HepG2 (cell line): ENCODE results near the gene SLC6A12. TPM values are rescaled to one million over a fixed set of nuclear protein-coding genes. Genes with fewer than 3 reads are reported as not detected.

Experiments used
- ATAC-seq: fragments of 200-7000 bp; cut with Tn5 transposase; 3 replicates; pipeline ENCODE4 v1.9.1; 2020; ENCODE audit warnings: mild to moderate bottlenecking, moderate library complexity
- BruUV-seq: library from RNA; stranded (reverse); fragments of 400-500 nt; replicated peaks from 2 replicates; lab custom pipeline; 2021; lab: Mats Ljungman, UMichigan
- CTCF ChIA-PET: fragments of 300-600 bp; formaldehyde crosslinking; extraction: SDS; loops from one replicate; lab custom pipeline; 2021; ENCODE audit warnings: low total read pairs, inconsistent platforms, low intra/inter-chr PET ratio; lab: Yijun Ruan, JAX
- POLR2A ChIA-PET: fragments of 350-600 bp; sonication (Branson Sonifier 250); formaldehyde crosslinking; loops from one replicate; lab custom pipeline; 2020; ENCODE audit warnings: antibody characterized with exemption, inconsistent platforms; lab: Yijun Ruan, JAX
- DNase-seq: peaks from one replicate; pipeline ENCODE4 v3.0.0-alpha.2; 2015; ENCODE audit warnings: low spot score
- FAIRE-seq: peaks from 3 replicates; lab custom pipeline; 2011; peaks lifted over from hg19 to GRCh38; lab: Jason Lieb, UNC
- H2AFZ ChIP-seq: one replicate; pipeline ENCODE4 v1.6.1; 2011; ENCODE audit warnings: low read length, inconsistent platforms
- H3K27ac ChIP-seq: fragments of 300-600 bp; 3 replicates; pipeline ENCODE4 v1.8.0; 2011; ENCODE audit warnings: mixed run types, mild to moderate bottlenecking, mixed read lengths, low read length, inconsistent platforms; ENCODE audit not compliant: insufficient read depth; ENCODE audit errors: extremely low read length
- H3K27me3 ChIP-seq, 2 experiments: fragments of 200-600 bp in 1 of 2; 2 replicates in 1 of 2; 3 replicates in 1 of 2; pipeline versions ENCODE4 v1.6.0 to v1.8.0; 2011; ENCODE audit warnings: low read length in 2 of 2, mild to moderate bottlenecking in 2 of 2, moderate library complexity in 2 of 2, inconsistent platforms in 1 of 2; ENCODE audit not compliant: insufficient read depth in 2 of 2, control insufficient read depth in 1 of 2
- H3K36me3 ChIP-seq, 2 experiments: fragments of 200-600 bp in 1 of 2; replicated peaks in 1 of 2; 2 replicates in 1 of 2; 3 replicates in 1 of 2; pipeline versions ENCODE4 v1.5.1 to v1.8.0; 2011; ENCODE audit warnings: low read length in 2 of 2, inconsistent platforms in 1 of 2; ENCODE audit not compliant: insufficient read depth in 2 of 2, control insufficient read depth in 1 of 2
- H3K4me1 ChIP-seq: 2 replicates; pipeline ENCODE4 v1.5.1; 2012; ENCODE audit warnings: low read length, inconsistent platforms; ENCODE audit not compliant: insufficient read depth
- H3K4me2 ChIP-seq: 2 replicates; pipeline ENCODE4 v1.6.0; 2011; ENCODE audit warnings: low read depth, low read length, inconsistent platforms
- H3K4me3 ChIP-seq, 3 experiments: fragments of 200-600 bp in 1 of 3; sonication (generic), shearing (Covaris generic) in 1 of 3; replicated peaks in 1 of 3; 2 replicates each; pipeline ENCODE4 v1.5.1; 2011 to 2016; ENCODE audit warnings: low read length in 3 of 3, inconsistent platforms in 2 of 3, low read depth in 2 of 3, mild to moderate bottlenecking in 2 of 3, control low read depth in 1 of 3, mixed read lengths in 1 of 3; ENCODE audit not compliant: insufficient read depth in 1 of 3
- H3K79me2 ChIP-seq: one replicate; pipeline ENCODE4 v1.6.1; 2011; ENCODE audit warnings: low read length, inconsistent platforms; ENCODE audit not compliant: insufficient read depth
- H3K9ac ChIP-seq: 2 replicates; pipeline ENCODE4 v1.6.0; 2011; ENCODE audit warnings: mild to moderate bottlenecking, low read depth, low read length, inconsistent platforms; ENCODE audit not compliant: insufficient read depth
- H3K9me3 ChIP-seq: 2 replicates; pipeline ENCODE4 v1.5.1; 2012; ENCODE audit warnings: mild to moderate bottlenecking, low read length
- H4K20me1 ChIP-seq: 2 replicates; pipeline ENCODE4 v1.6.0; 2011; ENCODE audit warnings: inconsistent platforms, mild to moderate bottlenecking, low read length, moderate library complexity; ENCODE audit not compliant: insufficient read depth
- CC2D1A ChIP-seq: sonication (generic); formaldehyde crosslinking; IDR thresholded peaks from 2 replicates; pipeline ENCODE4 v1.8.1; 2023; ENCODE audit warnings: mild to moderate bottlenecking, missing genetic modification reagents
- CTCF ChIP-seq: sonication (generic); formaldehyde crosslinking; IDR thresholded peaks from 2 replicates; pipeline ENCODE4 v1.5.0; 2020; ENCODE audit warnings: mild to moderate bottlenecking, missing genetic modification reagents, moderate library complexity
- NONO ChIP-seq, 2 experiments: fragments of 450-650 bp in 1 of 2; sonication (generic) in 1 of 2; formaldehyde crosslinking in 1 of 2; IDR thresholded peaks in 1 of 2; conservative IDR thresholded peaks in 1 of 2; 2 replicates each; pipeline versions ENCODE4 v1.6.1 to v1.8.0; 2017 to 2022; ENCODE audit warnings: mild to moderate bottlenecking in 1 of 2, missing genetic modification reagents in 1 of 2, moderate library complexity in 1 of 2
- POLR2G ChIP-seq: fragments of 200-400 bp; formaldehyde crosslinking; IDR thresholded peaks from 2 replicates; pipeline ENCODE4 v1.6.1; 2018; ENCODE audit warnings: mild to moderate bottlenecking, low read depth, low read length, moderate library complexity
- SKI ChIP-seq: fragments of 450-650 bp; IDR thresholded peaks from one replicate; pipeline ENCODE4 v1.6.1; 2018; ENCODE audit warnings: mild to moderate bottlenecking; ENCODE audit not compliant: partially characterized antibody
- SRY ChIP-seq: sonication (generic); formaldehyde crosslinking; IDR thresholded peaks from 2 replicates; pipeline ENCODE4 v1.8.0; 2022; ENCODE audit warnings: mild to moderate bottlenecking, missing genetic modification reagents
- ZBTB7A ChIP-seq: sonication (generic); formaldehyde crosslinking; IDR thresholded peaks from 2 replicates; pipeline ENCODE4 v1.8.0; 2022; ENCODE audit warnings: mild to moderate bottlenecking, missing genetic modification reagents
- ZFX ChIP-seq: sonication (generic); formaldehyde crosslinking; IDR thresholded peaks from 2 replicates; pipeline ENCODE4 v1.4.0; 2020; ENCODE audit warnings: mild to moderate bottlenecking, low read depth, missing genetic modification reagents, moderate library complexity
- ZNF484 ChIP-seq: sonication (generic); formaldehyde crosslinking; IDR thresholded peaks from 2 replicates; pipeline ENCODE4 v1.5.1; 2020; ENCODE audit warnings: mild to moderate bottlenecking, low read depth, missing genetic modification reagents, borderline replicate concordance
- ZNF510 ChIP-seq: sonication (generic); formaldehyde crosslinking; IDR thresholded peaks from 2 replicates; pipeline ENCODE4 v1.4.0; 2020; ENCODE audit warnings: low read depth, mild to moderate bottlenecking, missing genetic modification reagents
- WGBS: methylation state at CpG from one replicate; pipeline ENCODE4 v1.1.6; 2017; ENCODE audit warnings: low lambda C conversion rate; 5-methylcytosine and 5-hydroxymethylcytosine counted together
- in situ Hi-C: cut with HindIII; loops from 2 replicates; pipeline ENCODE4 v1.10.0; 2017; ENCODE audit warnings: low pct_unique_long_range_greater_than_20kb; ENCODE audit not compliant: extremely low pct_ligation_motif_present
- intact Hi-C: fragments of 100-400 bp; cut with micrococcal nuclease; formaldehyde crosslinking; loops from one replicate; pipeline ENCODE4 v1.10.0; 2022; ENCODE audit not compliant: unreplicated experiment
- polyA plus RNA-seq, 8 experiments: library from polyadenylated mRNA; depleted of rRNA in 3 of 8; stranded (reverse) in 7 of 8; unstranded in 1 of 8; fragments of >200 nt; fragmentation: Illumina TruSeq in 4 of 8; extraction: Trizol in 4 of 8; gene quantifications; 2 replicates each; pipeline versions ENCODE4 v1.2.1 to v1.2.3, GENCODE V29; 2011 to 2016; ENCODE audit warnings: low read depth in 4 of 8, missing spikeins in 1 of 8, mixed read lengths in 1 of 8; ENCODE audit not compliant: insufficient read depth in 1 of 8
- total RNA-seq, 5 experiments: library from RNA; depleted of rRNA; stranded (reverse); fragments of >200 nt; fragmentation: Illumina TruSeq; extraction: Trizol; gene quantifications; 2 replicates each; pipeline ENCODE4 v1.2.3, GENCODE V29; 2016; ENCODE audit warnings: low read depth in 1 of 5
- TF ChIP-seq, protein P1 (sequence below): sonication (generic); formaldehyde crosslinking; IDR thresholded peaks from 2 replicates; pipeline ENCODE4 v1.4.0; 2020; ENCODE audit warnings: mild to moderate bottlenecking, missing genetic modification reagents, borderline replicate concordance

The SLC6A12 gene
- total and polyA plus RNA-seq, 2 of the 13 experiments (the other 11 are each of a cell fraction or from before 2014, with no cell fraction given), result 3.7 to 18.8 TPM

- no peak for TF ChIP-seq CTCF (CRISPR knock-in tag)
- no peak for TF ChIP-seq ZNF510 (CRISPR knock-in tag)
- TF ChIP-seq ZNF484 (CRISPR knock-in tag), result no peak
- no peak for TF ChIP-seq NONO (IDR thresholded peaks at IDR 0.05)
- no peak for TF ChIP-seq NONO (CRISPR knock-in tag; conservative IDR thresholded peaks at IDR 0.05)
- TF ChIP-seq CC2D1A (CRISPR knock-in tag), result no peak
- TF ChIP-seq POLR2G, result no peak
Observed at GRCh38 chr12:170371-171225, 43.4 kb downstream of the SLC6A12 start (continued).

GRCh38 chr12:169528-170370, 44.2 kb downstream of the SLC6A12 start:
- 0 out of 2 replicates have a peak, but pooled peaks cover 3% of the 10 kb centered on the region for H4K20me1 ChIP-seq
- H3K4me3 ChIP-seq, result no peak overlapping the region
- no peak overlapping the region for H3K4me2 ChIP-seq
- BruUV-seq, result no TSS peak
- no peaks in the 10 kb centered on the region for H3K36me3 ChIP-seq
- peaks cover 30% of the 10 kb centered on the region for H3K4me1 ChIP-seq
- H3K27me3 ChIP-seq, result peaks cover 5 to 95% of the 10 kb centered on the region in 2 experiments; a peak in 4 of 5 replicates
- intact Hi-C loops, result no loop called here
- H3K9ac ChIP-seq, result no peak overlapping the region
- ChIA-PET POLR2A (no interaction called here), CTCF (interaction anchor here (0.8 to 1.2 kb wide), 2 partner anchors 19 to 50 kb away, joined by 3 to 4 read pairs; no protein-coding TSS in a partner anchor)
- FAIRE-seq (no peak), ATAC-seq (peak; percentile 65), DNase-seq (no peak)
- H3K9me3 ChIP-seq, result no peaks in the 10 kb centered on the region
- in situ Hi-C loops, result no loop called here
- no peak overlapping the region for H2AFZ ChIP-seq
- WGBS, result 35% methylated on average over 17 of the region's 17 CpGs
- no peaks in the 10 kb centered on the region for H3K79me2 ChIP-seq
- no peak overlapping the region for H3K27ac ChIP-seq
- no peak for TF ChIP-seq ZBTB7A (CRISPR knock-in tag)
- no peak for TF ChIP-seq ZFX (CRISPR knock-in tag)
- no peak for TF ChIP-seq SKI
- no peak for TF ChIP-seq SRY
- TF ChIP-seq, protein P1, sequence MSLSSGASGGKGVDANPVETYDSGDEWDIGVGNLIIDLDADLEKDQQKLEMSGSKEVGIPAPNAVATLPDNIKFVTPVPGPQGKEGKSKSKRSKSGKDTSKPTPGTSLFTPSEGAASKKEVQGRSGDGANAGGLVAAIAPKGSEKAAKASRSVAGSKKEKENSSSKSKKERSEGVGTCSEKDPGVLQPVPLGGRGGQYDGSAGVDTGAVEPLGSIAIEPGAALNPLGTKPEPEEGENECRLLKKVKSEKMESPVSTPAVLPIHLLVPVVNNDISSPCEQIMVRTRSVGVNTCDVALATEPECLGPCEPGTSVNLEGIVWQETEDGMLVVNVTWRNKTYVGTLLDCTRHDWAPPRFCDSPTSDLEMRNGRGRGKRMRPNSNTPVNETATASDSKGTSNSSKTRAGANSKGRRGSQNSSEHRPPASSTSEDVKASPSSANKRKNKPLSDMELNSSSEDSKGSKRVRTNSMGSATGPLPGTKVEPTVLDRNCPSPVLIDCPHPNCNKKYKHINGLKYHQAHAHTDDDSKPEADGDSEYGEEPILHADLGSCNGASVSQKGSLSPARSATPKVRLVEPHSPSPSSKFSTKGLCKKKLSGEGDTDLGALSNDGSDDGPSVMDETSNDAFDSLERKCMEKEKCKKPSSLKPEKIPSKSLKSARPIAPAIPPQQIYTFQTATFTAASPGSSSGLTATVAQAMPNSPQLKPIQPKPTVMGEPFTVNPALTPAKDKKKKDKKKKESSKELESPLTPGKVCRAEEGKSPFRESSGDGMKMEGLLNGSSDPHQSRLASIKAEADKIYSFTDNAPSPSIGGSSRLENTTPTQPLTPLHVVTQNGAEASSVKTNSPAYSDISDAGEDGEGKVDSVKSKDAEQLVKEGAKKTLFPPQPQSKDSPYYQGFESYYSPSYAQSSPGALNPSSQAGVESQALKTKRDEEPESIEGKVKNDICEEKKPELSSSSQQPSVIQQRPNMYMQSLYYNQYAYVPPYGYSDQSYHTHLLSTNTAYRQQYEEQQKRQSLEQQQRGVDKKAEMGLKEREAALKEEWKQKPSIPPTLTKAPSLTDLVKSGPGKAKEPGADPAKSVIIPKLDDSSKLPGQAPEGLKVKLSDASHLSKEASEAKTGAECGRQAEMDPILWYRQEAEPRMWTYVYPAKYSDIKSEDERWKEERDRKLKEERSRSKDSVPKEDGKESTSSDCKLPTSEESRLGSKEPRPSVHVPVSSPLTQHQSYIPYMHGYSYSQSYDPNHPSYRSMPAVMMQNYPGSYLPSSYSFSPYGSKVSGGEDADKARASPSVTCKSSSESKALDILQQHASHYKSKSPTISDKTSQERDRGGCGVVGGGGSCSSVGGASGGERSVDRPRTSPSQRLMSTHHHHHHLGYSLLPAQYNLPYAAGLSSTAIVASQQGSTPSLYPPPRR (CRISPR knock-in tag), result no peak
